PC-3 (cell line): Measurements from ENCODE around the gene ST8SIA2. TPM values are rescaled to one million over a fixed set of nuclear protein-coding genes. Genes with fewer than 3 reads are reported as not detected.

Experiments
- ATAC-seq: fragments of 200-7000 bp; cut with Tn5 transposase; 2 replicates; pipeline ENCODE4 v1.9.1; 2020; ENCODE audit warnings: mild to moderate bottlenecking, moderate library complexity
- BruUV-seq: library from RNA; stranded (reverse); fragments of 400-500 nt; replicated peaks from 2 replicates; lab custom pipeline; 2021; lab: Mats Ljungman, UMichigan
- CTCF ChIA-PET: fragments of 300-600 bp; sonication (Branson Sonifier 250); formaldehyde crosslinking; loops from one replicate; lab custom pipeline; 2022; ENCODE audit warnings: antibody characterized with exemption; lab: Charles Lee
- POLR2A ChIA-PET: fragments of 300-600 bp; sonication (Branson Sonifier 250); formaldehyde crosslinking; loops from one replicate; lab custom pipeline; 2022; ENCODE audit warnings: antibody characterized with exemption; ENCODE audit not compliant: unreplicated experiment; lab: Charles Lee
- DNase-seq: peaks from one replicate; pipeline ENCODE4 v3.0.0-alpha.2; 2015
- H2AFZ ChIP-seq: fragments of 300-600 bp; sonication (generic); 2 replicates; pipeline ENCODE4 v1.6.0; 2016; ENCODE audit warnings: antibody characterized with exemption, low read length
- H3F3A ChIP-seq: fragments of 300-600 bp; sonication (generic); one replicate; pipeline ENCODE4 v1.6.0; 2017; ENCODE audit warnings: antibody characterized with exemption, low read length, control low read depth, mild to moderate bottlenecking; ENCODE audit not compliant: unreplicated experiment
- H3K27ac ChIP-seq: fragments of 300-600 bp; sonication (generic); 2 replicates; pipeline ENCODE4 v1.5.1; 2016; ENCODE audit warnings: mild to moderate bottlenecking, low read length
- H3K27me3 ChIP-seq: fragments of 300-600 bp; sonication (generic); 2 replicates; pipeline ENCODE4 v1.6.1; 2016; ENCODE audit warnings: low read length, mixed read lengths
- H3K36me3 ChIP-seq: fragments of 300-600 bp; sonication (generic); 2 replicates; pipeline ENCODE4 v1.6.1; 2016; ENCODE audit warnings: low read depth, mixed run types, low read length, mixed read lengths
- H3K4me1 ChIP-seq: fragments of 300-600 bp; sonication (generic); 2 replicates; pipeline ENCODE4 v1.5.1; 2016; ENCODE audit warnings: low read length; ENCODE audit not compliant: insufficient read depth
- H3K4me2 ChIP-seq: fragments of 300-600 bp; sonication (generic); 2 replicates; pipeline ENCODE4 v1.6.0; 2016; ENCODE audit warnings: low read length
- H3K4me3 ChIP-seq: fragments of 300-600 bp; sonication (generic); 2 replicates; pipeline ENCODE4 v1.5.1; 2016; ENCODE audit warnings: mild to moderate bottlenecking, low read length, mixed read lengths
- H3K79me2 ChIP-seq: fragments of 300-600 bp; sonication (generic); 2 replicates; pipeline ENCODE4 v1.6.1; 2017; ENCODE audit warnings: low read length, mixed read lengths
- H3K9ac ChIP-seq: fragments of 300-600 bp; sonication (generic); 2 replicates; pipeline ENCODE4 v1.6.0; 2016; ENCODE audit warnings: mild to moderate bottlenecking, low read length
- H3K9me2 ChIP-seq: fragments of 300-600 bp; sonication (generic); replicated peaks from 2 replicates; pipeline ENCODE4 v1.6.1; 2016; ENCODE audit warnings: mixed run types, low read length, mixed read lengths
- H3K9me3 ChIP-seq: fragments of 300-600 bp; sonication (generic); 2 replicates; pipeline ENCODE4 v1.6.1; 2016; ENCODE audit warnings: low read length, mixed read lengths
- H4K20me1 ChIP-seq: fragments of 300-600 bp; sonication (generic); 2 replicates; pipeline ENCODE4 v1.6.1; 2016; ENCODE audit warnings: low read length, mixed read lengths
- EZH2 ChIP-seq: fragments of 300-600 bp; sonication (generic); IDR thresholded peaks from one replicate; pipeline ENCODE4 v1.6.1; 2017; ENCODE audit warnings: antibody characterized with exemption, mild to moderate bottlenecking, low read length; ENCODE audit not compliant: unreplicated experiment
- EZH2phosphoT487 ChIP-seq: fragments of 300-600 bp; sonication (generic); IDR thresholded peaks from 2 replicates; pipeline ENCODE4 v1.6.1; 2018; ENCODE audit warnings: mild to moderate bottlenecking, antibody characterized with exemption, low read length, borderline replicate concordance
- intact Hi-C: fragments of 100-400 bp; cut with micrococcal nuclease; formaldehyde crosslinking; loops from 2 replicates; pipeline ENCODE4 v1.9.0; 2023
- total RNA-seq: library from RNA; depleted of rRNA; stranded (reverse); fragments of >200 nt; gene quantifications from 2 replicates; pipeline ENCODE4 v1.2.3, GENCODE V29; 2014
- TF ChIP-seq, protein P1 (sequence below): fragments of 300-600 bp; sonication (generic); conservative IDR thresholded peaks from 2 replicates; pipeline ENCODE4 v1.5.1; 2017; ENCODE audit warnings: antibody characterized with exemption, low read depth, mild to moderate bottlenecking, low read length

ST8SIA2 gene
- total RNA-seq, 1 experiment from 2014 or later, result not detected

DNA sequence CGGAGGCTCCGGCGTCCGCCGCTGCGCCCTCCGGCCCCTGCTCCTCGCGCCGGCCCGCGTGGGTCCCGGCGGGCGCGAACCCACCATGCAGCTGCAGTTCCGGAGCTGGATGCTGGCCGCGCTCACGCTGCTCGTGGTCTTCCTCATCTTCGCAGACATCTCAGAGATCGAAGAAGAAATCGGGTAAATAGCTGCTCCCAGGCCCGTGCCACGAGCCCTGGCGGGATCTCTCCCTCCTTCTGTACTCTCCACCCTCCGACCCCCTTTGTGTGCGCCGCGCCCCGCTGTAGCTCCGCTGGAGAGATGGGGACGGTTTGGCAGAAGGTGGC is 263 bp downstream of the ST8SIA2 start:
- H3K27me3 ChIP-seq, result peaks cover 89% of the 10 kb centered on the region
- BruUV-seq, result no TSS peak
- DNase-seq (no peak), ATAC-seq (no peak)
- no peak for TF ChIP-seq EZH2phosphoT487
- TF ChIP-seq EZH2, result no peak
- TF ChIP-seq, protein P1, sequence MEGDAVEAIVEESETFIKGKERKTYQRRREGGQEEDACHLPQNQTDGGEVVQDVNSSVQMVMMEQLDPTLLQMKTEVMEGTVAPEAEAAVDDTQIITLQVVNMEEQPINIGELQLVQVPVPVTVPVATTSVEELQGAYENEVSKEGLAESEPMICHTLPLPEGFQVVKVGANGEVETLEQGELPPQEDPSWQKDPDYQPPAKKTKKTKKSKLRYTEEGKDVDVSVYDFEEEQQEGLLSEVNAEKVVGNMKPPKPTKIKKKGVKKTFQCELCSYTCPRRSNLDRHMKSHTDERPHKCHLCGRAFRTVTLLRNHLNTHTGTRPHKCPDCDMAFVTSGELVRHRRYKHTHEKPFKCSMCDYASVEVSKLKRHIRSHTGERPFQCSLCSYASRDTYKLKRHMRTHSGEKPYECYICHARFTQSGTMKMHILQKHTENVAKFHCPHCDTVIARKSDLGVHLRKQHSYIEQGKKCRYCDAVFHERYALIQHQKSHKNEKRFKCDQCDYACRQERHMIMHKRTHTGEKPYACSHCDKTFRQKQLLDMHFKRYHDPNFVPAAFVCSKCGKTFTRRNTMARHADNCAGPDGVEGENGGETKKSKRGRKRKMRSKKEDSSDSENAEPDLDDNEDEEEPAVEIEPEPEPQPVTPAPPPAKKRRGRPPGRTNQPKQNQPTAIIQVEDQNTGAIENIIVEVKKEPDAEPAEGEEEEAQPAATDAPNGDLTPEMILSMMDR, result no peak
- no peaks in the 10 kb centered on the region for H4K20me1 ChIP-seq
- no peak overlapping the region for H3K4me3 ChIP-seq
- H3K9ac ChIP-seq, result no peak overlapping the region
- H3K4me1 ChIP-seq, result no peaks in the 10 kb centered on the region
- H3K4me2 ChIP-seq, result no peak overlapping the region
- H2AFZ ChIP-seq, result no peak overlapping the region
- H3F3A ChIP-seq, result no peaks in the 10 kb centered on the region
- ChIA-PET POLR2A (no interaction called here), CTCF (no interaction called here)
- no peaks in the 10 kb centered on the region for H3K9me3 ChIP-seq
- no peaks in the 10 kb centered on the region for H3K79me2 ChIP-seq
- intact Hi-C loops, result no loop called here
- H3K36me3 ChIP-seq, result no peaks in the 10 kb centered on the region
- H3K9me2 ChIP-seq, result no peaks in the 10 kb centered on the region
- H3K27ac ChIP-seq, result no peak overlapping the region

DNA sequence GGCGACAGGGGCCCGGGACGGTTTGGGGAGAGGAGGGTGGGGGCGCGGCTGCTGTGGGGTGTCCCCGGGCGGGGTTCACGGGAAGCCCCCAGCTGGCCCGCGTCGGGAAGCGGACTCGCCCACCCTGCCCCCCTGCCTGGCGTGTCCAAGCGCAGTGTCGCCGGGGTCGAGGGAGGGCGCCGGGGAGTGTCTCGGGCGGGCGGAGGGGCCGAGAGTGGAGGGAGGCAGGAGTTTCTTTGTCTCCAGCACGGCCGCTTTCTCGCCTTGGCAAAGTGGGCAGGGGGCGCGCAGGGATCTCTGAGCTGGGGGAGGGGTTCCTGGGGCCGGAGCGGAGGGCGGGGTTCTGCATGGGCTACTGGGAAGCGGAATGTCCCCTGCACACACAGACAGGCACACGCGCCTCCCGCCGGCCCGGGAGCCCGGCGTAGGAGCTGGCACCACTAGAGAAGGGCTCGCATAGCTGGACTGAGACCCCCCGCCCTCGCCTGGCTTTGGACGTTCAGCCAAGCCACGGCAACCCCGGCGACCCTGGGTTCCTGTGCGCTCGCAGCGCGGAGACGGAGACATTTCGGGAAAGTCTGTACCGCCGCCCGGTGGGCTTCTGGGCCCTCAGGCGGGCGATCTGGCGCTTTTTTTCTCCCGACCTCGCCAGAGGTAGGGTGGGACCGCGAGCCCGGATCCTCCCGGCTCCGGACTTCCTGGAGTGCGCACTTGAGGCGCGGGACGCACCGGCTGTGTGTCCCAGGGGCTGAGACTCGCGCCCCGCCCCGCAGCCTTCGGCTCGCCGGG is 822 bp downstream of the ST8SIA2 start:
- no peak for ATAC-seq

More for the DNA sequence above, 822 bp downstream of the ST8SIA2 start:
- ChIA-PET CTCF (no interaction called here), POLR2A (no interaction called here)
- no peak overlapping the region for H2AFZ ChIP-seq
- no peaks in the 10 kb centered on the region for H3K9me3 ChIP-seq
- no peaks in the 10 kb centered on the region for H4K20me1 ChIP-seq
- DNase-seq, result no peak
- peaks cover 88% of the 10 kb centered on the region for H3K27me3 ChIP-seq
- H3K4me3 ChIP-seq, result no peak overlapping the region
- H3K4me2 ChIP-seq, result no peak overlapping the region
- BruUV-seq, result no TSS peak
- intact Hi-C loops, result no loop called here
- no peaks in the 10 kb centered on the region for H3K4me1 ChIP-seq
- no peaks in the 10 kb centered on the region for H3F3A ChIP-seq
- no peak overlapping the region for H3K9ac ChIP-seq
- no peaks in the 10 kb centered on the region for H3K79me2 ChIP-seq
- H3K36me3 ChIP-seq, result no peaks in the 10 kb centered on the region
- H3K27ac ChIP-seq, result no peak overlapping the region
- no peak for TF ChIP-seq EZH2phosphoT487
- TF ChIP-seq EZH2, result no peak
- TF ChIP-seq, protein P1, result no peak
- no peaks in the 10 kb centered on the region for H3K9me2 ChIP-seq
